ENCODE measurements around the gene ELOVL6. TPM values are rescaled to one million over a fixed set of nuclear protein-coding genes. Genes with fewer than 3 reads are reported as not detected.

ELOVL6 gene
- total and polyA plus RNA-seq, 8 donors: 3.2 to 27.9 (median 4.4) TPM

DNA sequence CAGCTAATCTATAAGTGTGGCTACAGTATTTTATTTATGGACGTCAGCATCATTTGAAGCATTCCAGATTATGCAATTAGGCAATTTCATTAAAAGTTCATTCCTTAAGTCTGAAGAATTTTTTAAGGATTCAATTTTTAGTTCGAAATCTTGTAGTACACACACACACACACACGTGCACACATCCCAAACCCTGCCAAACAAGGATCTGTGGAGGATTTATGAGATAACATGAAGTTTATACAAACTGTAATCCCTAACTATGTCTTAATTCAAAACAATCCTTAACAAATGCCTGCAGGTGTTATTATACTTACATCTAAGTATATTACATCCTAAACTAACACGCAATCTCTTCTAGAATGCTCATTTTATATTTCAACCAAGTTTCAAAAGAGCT lies 105.8 kb downstream of the ELOVL6 start:
- no peak for DNase-seq
- intact Hi-C loops (cut with DNase I; ENCODE audit: low total_unique reads): no loop called here
- H3K4me1 ChIP-seq: peaks cover 0 to 3% (median under 1%) of the 10 kb centered on the region in 4 donors
- H3K27me3 ChIP-seq: no peaks in the 10 kb centered on the region
- H3K27ac ChIP-seq: no peak overlapping the region
- TF ChIP-seq EP300 (IDR thresholded peaks at IDR 0.05): no peak
- TF ChIP-seq, protein P1, sequence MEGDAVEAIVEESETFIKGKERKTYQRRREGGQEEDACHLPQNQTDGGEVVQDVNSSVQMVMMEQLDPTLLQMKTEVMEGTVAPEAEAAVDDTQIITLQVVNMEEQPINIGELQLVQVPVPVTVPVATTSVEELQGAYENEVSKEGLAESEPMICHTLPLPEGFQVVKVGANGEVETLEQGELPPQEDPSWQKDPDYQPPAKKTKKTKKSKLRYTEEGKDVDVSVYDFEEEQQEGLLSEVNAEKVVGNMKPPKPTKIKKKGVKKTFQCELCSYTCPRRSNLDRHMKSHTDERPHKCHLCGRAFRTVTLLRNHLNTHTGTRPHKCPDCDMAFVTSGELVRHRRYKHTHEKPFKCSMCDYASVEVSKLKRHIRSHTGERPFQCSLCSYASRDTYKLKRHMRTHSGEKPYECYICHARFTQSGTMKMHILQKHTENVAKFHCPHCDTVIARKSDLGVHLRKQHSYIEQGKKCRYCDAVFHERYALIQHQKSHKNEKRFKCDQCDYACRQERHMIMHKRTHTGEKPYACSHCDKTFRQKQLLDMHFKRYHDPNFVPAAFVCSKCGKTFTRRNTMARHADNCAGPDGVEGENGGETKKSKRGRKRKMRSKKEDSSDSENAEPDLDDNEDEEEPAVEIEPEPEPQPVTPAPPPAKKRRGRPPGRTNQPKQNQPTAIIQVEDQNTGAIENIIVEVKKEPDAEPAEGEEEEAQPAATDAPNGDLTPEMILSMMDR (IDR thresholded peaks at IDR 0.05): no peak
- TF ChIP-seq POLR2AphosphoS5 (IDR thresholded peaks at IDR 0.05): no peak
- no peak for TF ChIP-seq POLR2A (IDR thresholded peaks at IDR 0.05)
- no peaks in the 10 kb centered on the region for H3K9me3 ChIP-seq
- H3K36me3 ChIP-seq: no peaks in the 10 kb centered on the region
- WGBS, 5 donors: 76 to 87% (median 83%) methylated on average over 4 of the region's 4 CpGs
- no peak overlapping the region for H3K4me3 ChIP-seq

DNA sequence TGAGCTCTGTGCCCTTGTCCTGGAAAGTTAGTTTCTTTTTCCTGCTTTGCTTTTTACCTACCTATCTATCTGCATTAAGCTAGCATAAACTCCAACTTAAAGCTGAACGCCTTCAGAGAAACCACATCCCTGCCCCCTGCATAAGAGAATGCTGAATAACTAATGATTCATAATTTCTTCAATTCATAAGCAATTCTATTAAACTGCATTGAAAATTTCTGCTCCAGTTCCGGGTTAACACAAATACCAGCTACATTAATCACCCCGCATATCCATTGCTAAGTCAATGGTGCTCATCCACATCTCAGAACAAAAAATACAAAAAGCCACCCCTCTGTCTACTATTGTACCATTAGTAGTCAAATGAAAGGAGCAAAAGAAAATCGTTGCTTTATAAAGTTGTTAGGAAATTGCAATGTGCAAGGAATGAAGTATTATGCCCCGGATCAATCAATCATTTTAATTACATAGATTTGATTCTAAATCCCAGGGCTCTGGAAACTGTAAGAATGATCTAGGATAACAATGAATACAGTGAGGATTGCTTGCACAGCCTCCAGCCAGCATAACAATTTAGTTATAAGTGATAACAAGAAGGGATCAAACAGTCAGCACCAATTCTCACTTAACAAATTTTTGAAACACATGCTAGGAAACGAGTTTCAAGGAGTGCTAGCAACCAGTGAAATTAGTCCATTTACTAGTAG lies 106.8 kb downstream of the ELOVL6 start:
- H3K4me1 ChIP-seq: peaks cover 0 to 10% (median 2%) of the 10 kb centered on the region in 4 donors
- no peak overlapping the region for H3K4me3 ChIP-seq
- no peaks in the 10 kb centered on the region for H3K36me3 ChIP-seq
- intact Hi-C loops (cut with DNase I; ENCODE audit: low total_unique reads): no loop called here
- 67 to 77% (median 71%) methylated on average over 6 of the region's 6 CpGs for WGBS, 5 donors
- TF ChIP-seq EP300 (IDR thresholded peaks at IDR 0.05) (no peak), POLR2AphosphoS5 (IDR thresholded peaks at IDR 0.05) (no peak), POLR2A (IDR thresholded peaks at IDR 0.05) (no peak)
- TF ChIP-seq, protein P1 (IDR thresholded peaks at IDR 0.05): no peak
- DNase-seq: no peak
- H3K9me3 ChIP-seq: no peaks in the 10 kb centered on the region
- H3K27me3 ChIP-seq: no peaks in the 10 kb centered on the region
- no peak overlapping the region for H3K27ac ChIP-seq

DNA sequence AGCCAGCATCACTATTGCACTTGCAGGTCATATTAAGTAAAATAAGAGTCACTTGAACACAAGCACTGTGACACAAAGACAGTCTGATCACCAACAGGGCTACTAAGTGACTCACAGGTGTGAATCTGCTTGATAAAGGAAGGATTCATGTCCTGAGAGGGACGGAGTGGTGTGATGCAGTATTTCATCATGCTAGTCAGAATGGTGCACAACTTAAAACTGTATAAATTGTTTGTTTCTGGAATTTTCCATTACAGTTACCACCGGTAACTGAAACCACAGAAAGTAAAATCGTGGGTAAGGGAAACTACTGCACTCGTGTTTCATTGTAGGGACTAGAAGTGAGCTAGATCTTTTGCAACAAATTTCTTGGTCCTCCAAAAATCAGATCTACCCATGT lies 109.7 kb downstream of the ELOVL6 start:
- no peaks in the 10 kb centered on the region for H3K36me3 ChIP-seq
- H3K9me3 ChIP-seq: no peaks in the 10 kb centered on the region
- H3K27me3 ChIP-seq: no peaks in the 10 kb centered on the region
- H3K27ac ChIP-seq: no peak overlapping the region
- 68 to 83% (median 78%) methylated on average over 4 of the region's 4 CpGs for WGBS, 5 donors
- intact Hi-C loops (cut with DNase I; ENCODE audit: low total_unique reads): no loop called here
- TF ChIP-seq POLR2AphosphoS5 (IDR thresholded peaks at IDR 0.05) (no peak), POLR2A (IDR thresholded peaks at IDR 0.05) (no peak), EP300 (IDR thresholded peaks at IDR 0.05) (no peak)
- TF ChIP-seq, protein P1 (IDR thresholded peaks at IDR 0.05): no peak
- H3K4me3 ChIP-seq: no peak overlapping the region
- H3K4me1 ChIP-seq: peaks cover 3 to 15% (median 6%) of the 10 kb centered on the region in 4 donors
- DNase-seq: no peak

DNA sequence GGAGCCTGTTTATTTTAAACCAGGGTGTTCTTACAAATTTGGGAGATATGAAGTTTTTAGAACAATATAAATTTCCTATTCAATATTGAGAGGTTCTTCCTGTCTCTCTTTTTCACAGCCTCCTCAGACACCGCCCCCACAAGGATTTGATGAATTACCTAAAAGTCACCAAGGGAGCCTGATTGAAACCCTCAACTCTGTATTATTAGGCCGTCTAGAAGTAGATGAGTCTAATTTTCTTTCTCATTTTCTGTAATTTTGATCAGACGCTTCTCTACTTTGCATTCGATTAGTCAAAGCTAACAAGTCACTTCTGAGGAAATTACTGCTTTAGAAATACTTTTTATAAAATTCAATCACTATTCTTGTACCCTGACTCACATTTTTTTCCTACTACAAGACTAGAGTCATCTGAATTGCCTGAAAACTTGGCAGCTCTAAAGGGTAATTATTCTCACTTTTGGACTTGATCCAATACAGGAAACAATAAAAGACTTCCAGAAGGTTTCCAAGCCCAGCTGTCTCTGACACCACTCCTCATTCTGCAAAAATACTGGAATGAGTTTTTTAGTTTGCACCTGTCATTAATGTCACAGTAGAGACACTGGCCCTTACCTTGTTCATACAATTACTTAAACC lies 111.2 kb downstream of the ELOVL6 start:
- no peak overlapping the region for H3K4me3 ChIP-seq
- no peak overlapping the region for H3K27ac ChIP-seq
- H3K27me3 ChIP-seq: no peaks in the 10 kb centered on the region
- H3K9me3 ChIP-seq: no peaks in the 10 kb centered on the region
- no peaks in the 10 kb centered on the region for H3K36me3 ChIP-seq
- intact Hi-C loops (cut with DNase I; ENCODE audit: low total_unique reads): no loop called here
- TF ChIP-seq POLR2AphosphoS5 (IDR thresholded peaks at IDR 0.05) (no peak), POLR2A (IDR thresholded peaks at IDR 0.05) (no peak), EP300 (IDR thresholded peaks at IDR 0.05) (no peak)
- TF ChIP-seq, protein P1 (IDR thresholded peaks at IDR 0.05): no peak
- peak in 1 of 2 donors; percentile 65 for DNase-seq
- peaks cover 0 to 15% (median 6%) of the 10 kb centered on the region in 4 donors for H3K4me1 ChIP-seq
- 60 to 79% (median 69%) methylated on average over 4 of the region's 4 CpGs for WGBS, 5 donors

Measured in stomach (tissue), 9 donors.